ENCODE data around the gene BRD3OS. TPM values are rescaled to one million over a fixed set of nuclear protein-coding genes. Genes with fewer than 3 reads are reported as not detected.

Gene BRD3OS
- total and polyA plus RNA-seq, 9 donors = 14.5 to 28.1 (median 21.1) TPM

GRCh38 chr9:134037641-134038040, 12.4 kb downstream of the BRD3OS start:
- no peak overlapping the region for H3K4me3 ChIP-seq
- no peaks in the 10 kb centered on the region for H3K27me3 ChIP-seq
- no peaks in the 10 kb centered on the region for H3K4me1 ChIP-seq (ENCODE audit: insufficient read depth)
- WGBS, 3 donors = 96 to 98% (median 97%) methylated on average over 2 of the region's 2 CpGs
- H3K27ac ChIP-seq = no peak overlapping the region
- no peaks in the 10 kb centered on the region for H3K9me3 ChIP-seq
- intact Hi-C loops (cut with DNase I) = no loop called here
- no peak for DNase-seq
- TF ChIP-seq EP300 (IDR thresholded peaks at IDR 0.05) = no peak
- no peak for TF ChIP-seq POLR2A (IDR thresholded peaks at IDR 0.05)
- no peak for TF ChIP-seq CTCF (IDR thresholded peaks at IDR 0.05)
- no peaks in the 10 kb centered on the region for H3K36me3 ChIP-seq

GRCh38 chr9:134039386-134040175, 14.3 kb downstream of the BRD3OS start:
- intact Hi-C loops (cut with DNase I) = no loop called here
- WGBS, 3 donors = 92 to 93% (median 92%) methylated on average over 20 of the region's 20 CpGs
- no peak overlapping the region for H3K4me3 ChIP-seq
- no peaks in the 10 kb centered on the region for H3K4me1 ChIP-seq (ENCODE audit: insufficient read depth)
- no peaks in the 10 kb centered on the region for H3K36me3 ChIP-seq
- no peak for TF ChIP-seq CTCF (IDR thresholded peaks at IDR 0.05)
- TF ChIP-seq EP300 (IDR thresholded peaks at IDR 0.05) = no peak
- TF ChIP-seq POLR2A (IDR thresholded peaks at IDR 0.05) = no peak
- no peak for DNase-seq
- no peaks in the 10 kb centered on the region for H3K27me3 ChIP-seq
- H3K27ac ChIP-seq = no peak overlapping the region
- H3K9me3 ChIP-seq = no peaks in the 10 kb centered on the region

GRCh38 chr9:134040176-134040565, 14.9 kb downstream of the BRD3OS start:
- no peaks in the 10 kb centered on the region for H3K9me3 ChIP-seq
- H3K4me1 ChIP-seq (ENCODE audit: insufficient read depth) = no peaks in the 10 kb centered on the region
- TF ChIP-seq POLR2A (IDR thresholded peaks at IDR 0.05) (no peak), EP300 (IDR thresholded peaks at IDR 0.05) (no peak), CTCF (IDR thresholded peaks at IDR 0.05) (no peak)
- no peak for DNase-seq
- 94 to 98% (median 96%) methylated on average over 17 of the region's 17 CpGs for WGBS, 3 donors
- H3K4me3 ChIP-seq = no peak overlapping the region
- H3K27me3 ChIP-seq = no peaks in the 10 kb centered on the region
- no peak overlapping the region for H3K27ac ChIP-seq
- no peaks in the 10 kb centered on the region for H3K36me3 ChIP-seq
- intact Hi-C loops (cut with DNase I) = no loop called here

- WGBS, 3 donors = 80 to 82% (median 82%) methylated on average over 21 of the region's 21 CpGs
- no peak for TF ChIP-seq POLR2A (IDR thresholded peaks at IDR 0.05)
- TF ChIP-seq CTCF (IDR thresholded peaks at IDR 0.05) = no peak
- TF ChIP-seq EP300 (IDR thresholded peaks at IDR 0.05) = no peak
- H3K4me1 ChIP-seq (ENCODE audit: insufficient read depth) = no peaks in the 10 kb centered on the region
- no peaks in the 10 kb centered on the region for H3K9me3 ChIP-seq
- intact Hi-C loops (cut with DNase I) = no loop called here
- H3K4me3 ChIP-seq = no peak overlapping the region
- H3K27me3 ChIP-seq = no peaks in the 10 kb centered on the region
- no peak for DNase-seq
- no peaks in the 10 kb centered on the region for H3K36me3 ChIP-seq
- no peak overlapping the region for H3K27ac ChIP-seq
These were observed 15.7 kb downstream of the BRD3OS start for GRCh38 chr9:134040781-134041648.

Data from ovary (tissue), 9 donors.